Activated T-cell treated with anti-CD3 and anti-CD28 coated beads for 24 hours (primary cell): ENCODE results near the gene ESF1.
"Not testable (repeated sequence)": the region's sequence is repeated elsewhere in the genome, so short reads cannot be mapped to it uniquely, and the experiment has no call there.

ENCODE experiments used
- DNase-seq: peaks from one replicate; pipeline ENCODE4 v3.0.0-alpha.2; 2020; ENCODE audit warnings: low read depth

Gene ESF1

GRCh38 chr20:13738187-13738586 lies 46.5 kb downstream of the ESF1 start:
- DNase-seq = not testable (repeated sequence)

DNA sequence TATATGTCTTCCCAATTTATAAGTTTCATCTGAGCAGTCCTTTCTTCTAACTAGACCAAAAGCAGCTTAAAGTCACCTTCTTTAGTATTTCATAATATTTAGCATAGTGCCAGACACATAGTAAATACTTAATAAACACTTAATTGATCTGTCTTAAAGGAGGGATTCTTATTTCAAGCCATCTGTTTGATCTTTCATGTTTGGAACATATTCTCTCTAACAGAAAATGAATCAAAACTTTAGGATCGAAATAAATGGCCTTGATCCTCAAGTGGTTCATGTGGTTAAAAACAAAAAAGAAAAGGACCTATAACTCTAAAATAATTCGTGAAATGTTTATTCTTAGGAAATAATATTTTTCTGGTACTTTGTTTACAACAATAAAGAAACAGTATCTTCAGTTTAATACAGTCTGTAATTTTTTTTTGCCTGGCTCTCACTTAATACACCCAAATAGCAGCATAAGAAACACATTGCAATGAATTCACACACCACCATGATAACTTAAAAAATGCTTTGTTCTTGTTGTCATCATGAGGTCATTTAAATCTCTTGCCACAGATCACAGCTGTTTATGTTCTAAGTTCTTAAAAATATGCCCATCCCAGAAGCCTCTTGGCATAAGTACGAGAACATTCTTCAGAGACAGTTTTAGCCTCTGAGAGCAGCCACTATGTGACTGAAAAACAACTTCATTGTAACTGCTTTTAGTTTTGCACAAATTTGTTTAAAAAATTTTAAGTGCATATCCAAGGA lies 48.1 kb downstream of the ESF1 start:
- no peak for DNase-seq

DNA sequence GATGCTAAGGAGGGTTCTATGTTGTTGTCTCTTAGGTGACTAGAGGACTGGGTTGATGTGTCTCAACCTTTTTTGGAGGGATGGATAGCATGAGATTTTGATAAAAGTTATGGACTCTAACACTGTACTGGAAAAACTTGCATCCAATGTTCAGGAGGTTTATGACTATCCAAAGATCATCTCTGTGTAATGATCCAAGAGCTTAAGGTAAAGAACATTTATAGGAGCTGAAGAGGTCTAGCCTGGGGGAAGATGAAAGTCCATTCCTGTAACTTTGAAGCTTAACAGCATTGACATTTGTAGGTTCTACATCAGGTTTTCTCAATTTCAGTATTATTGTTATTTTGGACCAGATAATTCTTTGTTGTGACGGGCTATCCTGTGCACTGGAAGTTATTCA lies 48.9 kb downstream of the ESF1 start:
- no peak for DNase-seq

GRCh38 chr20:13723011-13723410 lies 61.7 kb downstream of the ESF1 start:
- no peak for DNase-seq

GRCh38 chr20:13718171-13718570 lies 66.5 kb downstream of the ESF1 start:
- DNase-seq = no peak

DNA sequence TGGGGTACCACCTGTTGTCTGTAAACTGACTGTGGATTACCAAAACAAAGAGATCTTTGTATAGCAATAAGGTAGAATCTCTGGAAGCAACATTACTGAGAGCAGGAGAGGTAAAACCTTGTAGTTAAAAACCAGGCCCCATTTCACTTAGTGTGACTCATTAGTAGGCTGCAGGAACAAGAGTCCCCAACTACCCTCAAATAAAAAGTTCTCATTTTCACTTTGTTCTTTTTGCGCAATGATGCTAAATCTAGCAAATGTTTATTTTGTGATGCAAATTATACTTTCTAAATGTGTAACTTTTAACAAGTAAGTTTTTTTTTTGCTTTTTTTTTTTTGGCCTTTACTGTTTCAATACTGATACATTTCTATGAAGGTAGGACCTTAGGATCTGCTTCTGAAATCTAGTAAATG lies 67.1 kb downstream of the ESF1 start:
- DNase-seq = no peak

GRCh38 chr20:13715171-13715570 lies 69.5 kb downstream of the ESF1 start:
- no peak for DNase-seq

DNA sequence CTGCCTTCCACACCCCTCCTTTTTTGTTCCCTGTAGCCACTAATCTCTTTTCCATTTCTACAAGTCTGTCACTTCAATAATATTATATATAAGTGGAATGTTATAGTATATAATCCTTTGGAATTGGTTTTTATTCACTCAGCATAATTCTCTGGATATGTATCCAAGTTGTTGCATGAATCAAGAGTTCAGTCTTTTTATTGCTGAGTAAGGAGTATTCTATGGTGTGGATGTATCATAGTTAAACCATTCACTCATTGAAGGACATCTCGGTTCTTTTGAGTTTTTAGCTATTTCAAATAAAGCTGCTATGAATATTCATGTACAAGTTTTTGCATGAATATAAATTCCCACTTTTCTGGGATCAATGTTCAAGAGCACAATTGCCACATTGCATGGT lies 76.5 kb downstream of the ESF1 start:
- no peak for DNase-seq

DNA sequence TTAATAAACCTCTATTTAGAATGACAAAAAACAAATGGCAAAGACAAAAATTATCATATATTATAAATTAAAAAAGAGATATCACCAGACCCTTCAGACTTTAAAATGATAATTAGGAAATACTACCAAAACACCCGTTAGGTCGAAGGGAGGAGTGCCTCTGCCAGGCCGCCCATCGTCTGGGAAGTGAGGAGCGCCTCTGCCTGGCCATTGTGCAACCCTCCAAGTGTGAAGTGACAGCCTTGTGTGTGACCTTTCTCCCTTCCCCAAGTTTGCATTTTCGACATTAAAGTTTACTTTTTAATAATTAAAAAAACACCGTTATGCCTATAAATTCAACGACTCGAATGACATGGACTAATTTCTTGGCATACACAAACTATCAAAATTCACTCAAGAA lies 81.5 kb downstream of the ESF1 start:
- no peak for DNase-seq

- no peak for DNase-seq
Observed at GRCh38 chr20:13701486-13701885, 83.2 kb downstream of the ESF1 start.

- DNase-seq = no peak
Observed at GRCh38 chr20:13700761-13701160, 84.0 kb downstream of the ESF1 start.

GRCh38 chr20:13694420-13695150 lies 90.1 kb downstream of the ESF1 start:
- no peak for DNase-seq

GRCh38 chr20:13692802-13693736 lies 91.7 kb downstream of the ESF1 start:
- no peak for DNase-seq

GRCh38 chr20:13690943-13691342 lies 93.8 kb downstream of the ESF1 start:
- DNase-seq = no peak

DNA sequence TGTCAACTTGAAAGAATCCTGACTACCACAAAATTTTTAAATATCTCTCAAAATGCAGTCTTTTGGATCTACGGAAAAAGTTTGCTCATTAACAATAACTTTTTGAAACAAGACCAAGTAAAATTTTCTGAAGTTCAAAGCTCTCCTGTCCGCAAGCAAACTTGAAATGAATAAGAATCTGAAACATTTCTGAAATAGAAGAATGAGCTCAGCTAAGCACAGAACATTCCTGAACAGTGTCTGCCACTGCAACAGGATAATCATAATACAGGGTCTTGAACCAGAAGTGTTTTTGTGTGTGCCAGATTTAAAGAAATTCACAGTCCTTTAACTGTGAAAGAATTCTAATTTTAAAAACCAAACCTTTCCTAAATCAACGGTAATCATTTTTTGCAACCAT lies 96.9 kb downstream of the ESF1 start:
- DNase-seq = no peak

DNA sequence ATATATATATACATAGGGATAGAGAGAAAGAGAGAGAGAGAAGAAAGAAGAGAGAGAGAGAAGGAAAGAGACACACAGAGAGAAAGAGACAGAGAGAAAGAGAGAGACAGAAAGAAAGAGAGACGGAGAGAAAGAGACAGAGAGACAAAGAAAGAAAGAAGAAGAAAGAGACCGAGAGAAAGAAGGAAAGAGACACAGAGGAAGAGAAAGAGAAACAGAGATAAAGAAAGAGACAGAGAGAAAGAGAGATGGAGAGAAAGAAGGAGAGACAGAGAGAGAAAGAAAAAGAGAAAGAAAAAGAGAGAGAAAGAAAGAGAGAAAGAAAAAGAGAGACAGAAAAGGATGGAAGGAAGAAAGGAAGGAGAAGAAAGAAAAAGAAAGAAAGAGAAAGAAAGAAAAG lies 99.1 kb downstream of the ESF1 start:
- no peak for DNase-seq

GRCh38 chr20:13684566-13685222 lies 100.0 kb downstream of the ESF1 start:
- no peak for DNase-seq

- no peak for DNase-seq
Observed at GRCh38 chr20:13683833-13684232, 100.9 kb downstream of the ESF1 start.

GRCh38 chr20:13681248-13682125 lies 103.2 kb downstream of the ESF1 start:
- no peak for DNase-seq

DNA sequence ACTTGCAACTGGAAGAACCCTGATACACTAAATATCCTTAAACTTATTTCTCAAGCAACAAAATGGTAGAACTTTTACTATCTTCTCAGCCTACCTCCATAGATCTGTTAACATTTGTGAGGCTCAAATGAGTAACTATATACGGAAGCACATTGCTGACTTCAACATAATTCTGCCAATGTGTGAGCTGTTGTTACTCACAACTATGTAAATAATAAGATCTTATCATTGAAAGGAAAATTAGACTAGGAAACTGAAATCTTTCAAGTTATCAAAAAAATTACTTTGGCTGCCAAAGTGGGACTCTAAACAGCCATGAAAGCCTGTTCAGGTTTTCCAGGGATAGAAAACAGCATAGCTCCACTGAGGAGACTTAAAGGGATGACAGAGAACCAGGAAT lies 105.8 kb downstream of the ESF1 start:
- no peak for DNase-seq

- no peak for DNase-seq
Observed at GRCh38 chr20:13677241-13677640, 107.5 kb downstream of the ESF1 start.
